ENCODE measurements around the gene TMEM134. TPM values are rescaled to one million over a fixed set of nuclear protein-coding genes. Genes with fewer than 3 reads are reported as not detected.
"Not testable (repeated sequence)": the region's sequence is repeated elsewhere in the genome, so short reads cannot be mapped to it uniquely, and the experiment has no call there.

TMEM134 gene
- total and polyA plus RNA-seq, 5 donors: 61.7 to 82.3 (median 66.4) TPM

- ATAC-seq: no peak
- intact Hi-C loops (cut with DNase I): no loop called here
- H3K4me1 ChIP-seq (ENCODE audit: control insufficient read depth, insufficient read depth, low read length): no peaks in the 10 kb centered on the region
- WGBS: 85% methylated on average over 26 of the region's 26 CpGs
- H3K27me3 ChIP-seq (ENCODE audit: control insufficient read depth, insufficient read depth): no peaks in the 10 kb centered on the region
- DNase-seq: peak in 1 of 3 donors; percentile 71
- H3K9me3 ChIP-seq (ENCODE audit: control insufficient read depth, low read length): no peaks in the 10 kb centered on the region
- no peak overlapping the region for H3K27ac ChIP-seq (ENCODE audit: low read length)
- no peak overlapping the region for H3K4me3 ChIP-seq (ENCODE audit: low read length)
Observed at GRCh38 chr11:67435031-67435726, 33.9 kb downstream of the TMEM134 start.

- ATAC-seq: no peak
- H3K4me3 ChIP-seq (ENCODE audit: low read length): no peak overlapping the region
- H3K4me1 ChIP-seq (ENCODE audit: control insufficient read depth, insufficient read depth, low read length): peaks cover under 1% of the 10 kb centered on the region
Observed at GRCh38 chr11:67434395-67434881, 34.6 kb downstream of the TMEM134 start.

GRCh38 chr11:67433536-67434394 is 35.3 kb downstream of the TMEM134 start:
- DNase-seq (peak in 1 of 3 donors; percentile 52), ATAC-seq (no peak)
- WGBS: 84% methylated on average over 22 of the region's 22 CpGs
- H3K4me3 ChIP-seq (ENCODE audit: low read length): no peak overlapping the region
- H3K9me3 ChIP-seq (ENCODE audit: control insufficient read depth, low read length): no peaks in the 10 kb centered on the region
- peaks cover 5% of the 10 kb centered on the region for H3K4me1 ChIP-seq (ENCODE audit: control insufficient read depth, insufficient read depth, low read length)
- no peaks in the 10 kb centered on the region for H3K27me3 ChIP-seq (ENCODE audit: control insufficient read depth, insufficient read depth)
- intact Hi-C loops (cut with DNase I): no loop called here
- H3K27ac ChIP-seq (ENCODE audit: low read length): no peak overlapping the region

More at GRCh38 chr11:67434395-67434881, 34.6 kb downstream of the TMEM134 start:
- no peaks in the 10 kb centered on the region for H3K27me3 ChIP-seq (ENCODE audit: control insufficient read depth, insufficient read depth)
- 82% methylated on average over 23 of the region's 23 CpGs for WGBS
- H3K9me3 ChIP-seq (ENCODE audit: control insufficient read depth, low read length): no peaks in the 10 kb centered on the region
- DNase-seq: peak in 1 of 3 donors; percentile 67
- intact Hi-C loops (cut with DNase I): no loop called here
- no peak overlapping the region for H3K27ac ChIP-seq (ENCODE audit: low read length)

GRCh38 chr11:67432655-67433349 is 36.2 kb downstream of the TMEM134 start:
- 91% methylated on average over 22 of the region's 22 CpGs for WGBS
- H3K27ac ChIP-seq (ENCODE audit: low read length): no peak overlapping the region

GRCh38 chr11:67431346-67432249 is 37.5 kb downstream of the TMEM134 start:
- DNase-seq (peak in 1 of 3 donors; percentile 37), ATAC-seq (no peak)
- 92% methylated on average over 24 of the region's 24 CpGs for WGBS
- Histone ChIP-seq H3K27ac (ENCODE audit: low read length) (no peak overlapping the region), H3K9me3 (ENCODE audit: control insufficient read depth, low read length) (no peaks in the 10 kb centered on the region), H3K4me3 (ENCODE audit: low read length) (no peak overlapping the region), H3K27me3 (ENCODE audit: control insufficient read depth, insufficient read depth) (no peaks in the 10 kb centered on the region), H3K4me1 (ENCODE audit: control insufficient read depth, insufficient read depth, low read length) (peaks cover 5% of the 10 kb centered on the region)
- intact Hi-C loops (cut with DNase I): no loop called here

More at GRCh38 chr11:67432655-67433349, 36.2 kb downstream of the TMEM134 start:
- H3K4me3 ChIP-seq (ENCODE audit: low read length): no peak overlapping the region
- intact Hi-C loops (cut with DNase I): no loop called here
- no peaks in the 10 kb centered on the region for H3K9me3 ChIP-seq (ENCODE audit: control insufficient read depth, low read length)
- no peak for ATAC-seq
- H3K27me3 ChIP-seq (ENCODE audit: control insufficient read depth, insufficient read depth): no peaks in the 10 kb centered on the region
- peak in 1 of 3 donors; percentile 53 for DNase-seq
- peaks cover 5% of the 10 kb centered on the region for H3K4me1 ChIP-seq (ENCODE audit: control insufficient read depth, insufficient read depth, low read length)

- no peaks in the 10 kb centered on the region for H3K27me3 ChIP-seq (ENCODE audit: control insufficient read depth, insufficient read depth)
- 74% methylated on average over 11 of the region's 11 CpGs for WGBS
- ATAC-seq (no peak), DNase-seq (peak in 2 of 3 donors; percentile 55 to 66)
- no peak overlapping the region for H3K27ac ChIP-seq (ENCODE audit: low read length)
- H3K9me3 ChIP-seq (ENCODE audit: control insufficient read depth, low read length): no peaks in the 10 kb centered on the region
- H3K4me1 ChIP-seq (ENCODE audit: control insufficient read depth, insufficient read depth, low read length): peaks cover 5% of the 10 kb centered on the region
- intact Hi-C loops (cut with DNase I): no loop called here
- H3K4me3 ChIP-seq (ENCODE audit: low read length): no peak overlapping the region
Observed at GRCh38 chr11:67429722-67430121, 39.3 kb downstream of the TMEM134 start.

- 54% methylated on average over 12 of the region's 12 CpGs for WGBS
- DNase-seq (peak in 1 of 3 donors; percentile 51), ATAC-seq (no peak)
- intact Hi-C loops (cut with DNase I): no loop called here
- Histone ChIP-seq H3K27me3 (ENCODE audit: control insufficient read depth, insufficient read depth) (no peaks in the 10 kb centered on the region), H3K27ac (ENCODE audit: low read length) (no peak overlapping the region), H3K4me1 (ENCODE audit: control insufficient read depth, insufficient read depth, low read length) (peaks cover 5% of the 10 kb centered on the region), H3K9me3 (ENCODE audit: control insufficient read depth, low read length) (no peaks in the 10 kb centered on the region), H3K4me3 (ENCODE audit: low read length) (peak overlapping the region; percentile 84)
Observed at GRCh38 chr11:67429038-67429668, 39.9 kb downstream of the TMEM134 start.

GRCh38 chr11:67428052-67429001 is 40.7 kb downstream of the TMEM134 start, which contains the start of gene RPS6KB2:
TSS of gene RPS6KB2 (plus strand) at chr11:67428494. CDS start at chr11:67428546, 52 bp downstream.
- DNase-seq (peak; percentile 98 to 100 (median 99)), ATAC-seq (peak; percentile 89 to 93)
- Histone ChIP-seq H3K27ac (ENCODE audit: low read length) (peak within 1 kb of the TSS; percentile 77), H3K4me1 (ENCODE audit: control insufficient read depth, insufficient read depth, low read length) (peaks cover 5% of the 10 kb centered on the region), H3K27me3 (ENCODE audit: control insufficient read depth, insufficient read depth) (no peaks in the 10 kb centered on the region), H3K9me3 (ENCODE audit: control insufficient read depth, low read length) (no peaks in the 10 kb centered on the region), H3K4me3 (ENCODE audit: low read length) (peak within 1 kb of the TSS; percentile 84)
- intact Hi-C loops (cut with DNase I): no loop called here
- WGBS: under 1% methylated on average over 68 of the region's 68 CpGs

GRCh38 chr11:67427364-67427859 is 41.6 kb downstream of the TMEM134 start:
- H3K9me3 ChIP-seq (ENCODE audit: control insufficient read depth, low read length); intact Hi-C loops (cut with DNase I); ATAC-seq; H3K4me1 ChIP-seq (ENCODE audit: control insufficient read depth, insufficient read depth, low read length); H3K27me3 ChIP-seq (ENCODE audit: control insufficient read depth, insufficient read depth): not testable (repeated sequence)
- peak overlapping the region; percentile 74 for H3K27ac ChIP-seq (ENCODE audit: low read length)
- H3K4me3 ChIP-seq (ENCODE audit: low read length): peak overlapping the region; percentile 84
- WGBS: 80% methylated on average over 19 of the region's 19 CpGs
- peak in 1 of 3 donors; percentile 61 for DNase-seq

All from right cardiac atrium (tissue), 5 donors.